GM21367 (cell line): Measurements from ENCODE around the gene ZNF513.
"Not testable (repeated sequence)": the region's sequence is repeated elsewhere in the genome, so short reads cannot be mapped to it uniquely, and the experiment has no call there.

Source experiments
- ATAC-seq: cut with Tn5 transposase; IDR thresholded peaks from one replicate; pipeline ENCODE4 v1.9.1; 2021; ENCODE audit not compliant: unreplicated experiment

ZNF513 gene

GRCh38 chr2:27380626-27381545 lies at the start of gene ZNF513:
ZNF513 (minus strand) TSS chr2:27380734; CDS start chr2:27380526, 208 bp downstream.
- ATAC-seq, result peak; percentile 72

DNA sequence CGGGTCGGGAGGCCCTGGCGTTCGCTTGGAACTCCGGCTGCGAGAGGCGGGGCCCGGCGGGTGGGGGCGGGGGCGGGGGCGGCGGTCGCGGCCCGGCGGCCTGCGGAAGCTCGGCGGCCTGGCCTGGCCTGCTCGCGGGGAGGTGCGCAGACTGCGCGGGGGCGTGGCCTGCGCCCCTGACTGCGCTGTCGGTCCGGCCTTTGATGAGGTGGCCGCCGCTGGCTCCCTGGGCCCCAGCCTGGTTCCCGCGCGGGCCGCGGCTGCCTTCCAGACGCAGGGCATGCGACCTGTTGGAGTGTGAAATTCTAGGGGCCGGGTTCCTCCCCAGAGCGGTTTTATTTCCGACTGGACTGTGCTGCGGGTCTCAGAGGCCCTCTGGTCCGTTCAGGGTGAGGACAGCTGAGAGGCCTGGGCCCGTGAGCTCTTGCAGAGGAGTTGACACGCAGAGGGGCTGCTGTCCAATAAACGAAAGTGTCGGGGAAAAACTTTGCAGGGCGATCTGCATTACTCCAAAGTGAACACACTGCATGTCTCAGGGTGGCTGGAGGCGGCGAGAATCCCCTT lies 48.5 kb upstream of the ZNF513 start:
- ATAC-seq, result peak; percentile 63

GRCh38 chr2:27428213-27428977 lies 47.9 kb upstream of the ZNF513 start, which contains the start of gene NRBP1:
NRBP1 (plus strand) TSS chr2:27428631; CDS start chr2:27433274, 4,643 bp downstream.
- ATAC-seq, result peak; percentile 84

GRCh38 chr2:27427863-27428212 lies 47.3 kb upstream of the ZNF513 start:
- no peak for ATAC-seq

- not testable (repeated sequence) for ATAC-seq
Measured at GRCh38 chr2:27425039-27425438, 44.5 kb upstream of the ZNF513 start.

GRCh38 chr2:27422958-27423357 lies 42.4 kb upstream of the ZNF513 start:
- ATAC-seq, result no peak

- ATAC-seq, result no peak
Measured at GRCh38 chr2:27421660-27422250, 41.2 kb upstream of the ZNF513 start.

GRCh38 chr2:27420996-27421395 lies 40.5 kb upstream of the ZNF513 start:
- ATAC-seq, result no peak

- ATAC-seq, result no peak
Measured at GRCh38 chr2:27416151-27416550, 35.6 kb upstream of the ZNF513 start.

GRCh38 chr2:27412419-27413152 lies 32.1 kb upstream of the ZNF513 start:
- ATAC-seq, result no peak

GRCh38 chr2:27409321-27410073 lies 29.0 kb upstream of the ZNF513 start, which contains the start of gene PPM1G:
PPM1G (minus strand) TSS chr2:27409591; CDS start chr2:27409422, 169 bp downstream.
- ATAC-seq, result peak; percentile 85

GRCh38 chr2:27408601-27409320 lies 28.2 kb upstream of the ZNF513 start:
- peak; percentile 33 for ATAC-seq

GRCh38 chr2:27407798-27408491 lies 27.4 kb upstream of the ZNF513 start:
- no peak for ATAC-seq

DNA sequence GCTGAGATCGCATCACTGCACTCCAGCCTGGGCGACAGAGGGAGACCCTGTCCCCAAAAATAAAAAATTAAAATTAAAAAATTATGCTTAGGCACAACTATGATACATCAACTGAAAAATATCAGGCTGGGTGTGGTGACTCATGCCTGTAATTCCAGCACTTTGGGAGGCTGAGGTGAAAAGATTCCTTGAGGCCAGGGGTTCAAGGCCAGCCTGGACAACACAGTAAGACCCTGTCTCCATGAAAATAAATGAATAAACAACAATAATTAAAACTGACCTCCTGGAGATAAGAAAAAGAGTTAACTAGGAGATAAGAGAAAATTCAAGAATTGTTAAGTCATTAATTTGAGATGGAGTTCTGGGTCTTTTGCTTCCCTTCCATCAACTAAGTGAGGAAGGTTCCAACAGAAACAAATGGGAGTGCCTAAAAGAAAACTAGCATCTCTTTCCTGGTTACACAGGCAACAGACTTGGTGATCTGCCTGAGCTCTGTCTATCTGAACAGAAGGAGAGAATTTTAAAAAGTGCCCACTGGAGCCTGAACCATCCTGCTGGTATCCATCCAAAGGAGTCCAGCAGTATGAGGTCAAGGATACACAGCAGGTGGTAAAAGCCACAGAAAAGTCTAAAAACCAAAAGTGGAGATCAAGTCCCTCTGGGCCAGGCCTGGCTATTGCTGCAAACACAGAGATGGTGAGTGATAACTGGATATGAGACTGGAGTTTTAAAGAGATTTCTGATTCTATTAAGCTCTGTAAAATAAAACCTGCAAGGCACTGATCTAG lies 20.0 kb upstream of the ZNF513 start:
- no peak for ATAC-seq

DNA sequence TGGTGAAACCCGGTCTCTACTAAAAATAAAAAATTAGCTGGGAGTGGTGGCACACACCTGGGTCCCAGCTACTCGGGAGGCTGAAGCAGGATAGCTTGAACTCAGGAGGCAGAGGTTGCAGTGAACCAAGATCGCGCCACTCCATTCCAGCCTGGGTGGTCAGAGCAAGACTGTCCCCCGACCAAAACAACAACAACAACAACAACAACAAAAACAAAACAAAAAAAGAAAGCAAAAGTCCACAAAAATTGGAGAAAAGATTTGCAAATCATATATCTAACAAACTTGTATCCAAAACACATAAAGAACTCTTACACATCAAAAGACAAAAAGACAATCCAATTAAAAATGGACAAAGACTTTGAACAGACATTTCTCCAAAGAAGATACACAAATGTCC lies 18.4 kb upstream of the ZNF513 start:
- no peak for ATAC-seq

DNA sequence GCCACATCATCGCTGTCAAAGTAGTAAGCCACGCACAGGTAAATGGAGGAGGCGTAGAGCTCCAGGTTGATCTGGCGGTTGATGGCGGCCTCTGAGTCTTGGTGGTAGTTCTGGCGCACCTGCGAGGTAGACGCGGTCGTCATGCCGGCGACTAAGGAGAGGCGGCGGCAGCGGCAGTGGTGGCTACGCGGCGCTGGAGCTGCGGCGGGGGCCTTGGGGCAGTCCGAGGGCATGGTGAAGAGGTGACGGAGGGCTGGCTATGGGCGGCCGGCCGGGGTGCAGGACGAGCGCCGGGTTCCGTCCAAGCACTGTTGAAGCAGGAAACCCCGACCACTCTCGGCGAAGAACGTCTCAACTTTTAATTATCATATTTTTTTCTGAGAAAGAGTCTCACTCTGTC lies 12.7 kb upstream of the ZNF513 start:
- ATAC-seq, result no peak

- ATAC-seq, result no peak
Measured at GRCh38 chr2:27390822-27391679, 10.5 kb upstream of the ZNF513 start.
